Measurements from ENCODE around the gene JADE1.

Gene JADE1

GRCh38 chr4:128877934-128878333, 68.4 kb downstream of the JADE1 start:
- no peak for DNase-seq (ENCODE audit: low read depth)

GRCh38 chr4:128879283-128879682, 69.8 kb downstream of the JADE1 start:
- DNase-seq (ENCODE audit: low read depth) = no peak

GRCh38 chr4:128879971-128880370, 70.5 kb downstream of the JADE1 start:
- no peak for DNase-seq (ENCODE audit: low read depth)

GRCh38 chr4:128880662-128881061, 71.2 kb downstream of the JADE1 start:
- DNase-seq (ENCODE audit: low read depth) = no peak

- no peak for DNase-seq (ENCODE audit: low read depth)
These were observed 95.3 kb downstream of the JADE1 start for GRCh38 chr4:128904821-128905220.

- no peak for DNase-seq (ENCODE audit: low read depth)
These were observed 97.1 kb downstream of the JADE1 start for GRCh38 chr4:128906581-128906980.

- no peak for DNase-seq (ENCODE audit: low read depth)
These were observed 98.5 kb downstream of the JADE1 start for GRCh38 chr4:128907981-128908380.

- no peak for DNase-seq (ENCODE audit: low read depth)
These were observed 99.2 kb downstream of the JADE1 start for GRCh38 chr4:128908735-128909134.

- DNase-seq (ENCODE audit: low read depth) = no peak
These were observed 103.7 kb downstream of the JADE1 start for GRCh38 chr4:128913228-128913627.

GRCh38 chr4:128915544-128915943, 106.0 kb downstream of the JADE1 start:
- no peak for DNase-seq (ENCODE audit: low read depth)

GRCh38 chr4:128916832-128917231, 107.3 kb downstream of the JADE1 start:
- DNase-seq (ENCODE audit: low read depth) = no peak

GRCh38 chr4:128917781-128918180, 108.3 kb downstream of the JADE1 start:
- DNase-seq (ENCODE audit: low read depth) = no peak

GRCh38 chr4:128921954-128922353, 112.5 kb downstream of the JADE1 start:
- DNase-seq (ENCODE audit: low read depth) = no peak
